PC-3 (cell line): ENCODE results near the gene FAM110A. TPM values are rescaled to one million over a fixed set of nuclear protein-coding genes. Genes with fewer than 3 reads are reported as not detected.

Experiments
- ATAC-seq: fragments of 200-7000 bp; cut with Tn5 transposase; 2 replicates; pipeline ENCODE4 v1.9.1; 2020; ENCODE audit warnings: mild to moderate bottlenecking, moderate library complexity
- BruUV-seq: library from RNA; stranded (reverse); fragments of 400-500 nt; replicated peaks from 2 replicates; lab custom pipeline; 2021; lab: Mats Ljungman, UMichigan
- CTCF ChIA-PET: fragments of 300-600 bp; sonication (Branson Sonifier 250); formaldehyde crosslinking; loops from one replicate; lab custom pipeline; 2022; ENCODE audit warnings: antibody characterized with exemption; lab: Charles Lee
- POLR2A ChIA-PET: fragments of 300-600 bp; sonication (Branson Sonifier 250); formaldehyde crosslinking; loops from one replicate; lab custom pipeline; 2022; ENCODE audit warnings: antibody characterized with exemption; ENCODE audit not compliant: unreplicated experiment; lab: Charles Lee
- DNase-seq: peaks from one replicate; pipeline ENCODE4 v3.0.0-alpha.2; 2015
- H2AFZ ChIP-seq: fragments of 300-600 bp; sonication (generic); 2 replicates; pipeline ENCODE4 v1.6.0; 2016; ENCODE audit warnings: antibody characterized with exemption, low read length
- H3F3A ChIP-seq: fragments of 300-600 bp; sonication (generic); one replicate; pipeline ENCODE4 v1.6.0; 2017; ENCODE audit warnings: antibody characterized with exemption, low read length, control low read depth, mild to moderate bottlenecking; ENCODE audit not compliant: unreplicated experiment
- H3K27ac ChIP-seq: fragments of 300-600 bp; sonication (generic); 2 replicates; pipeline ENCODE4 v1.5.1; 2016; ENCODE audit warnings: mild to moderate bottlenecking, low read length
- H3K27me3 ChIP-seq: fragments of 300-600 bp; sonication (generic); 2 replicates; pipeline ENCODE4 v1.6.1; 2016; ENCODE audit warnings: low read length, mixed read lengths
- H3K36me3 ChIP-seq: fragments of 300-600 bp; sonication (generic); 2 replicates; pipeline ENCODE4 v1.6.1; 2016; ENCODE audit warnings: low read depth, mixed run types, low read length, mixed read lengths
- H3K4me1 ChIP-seq: fragments of 300-600 bp; sonication (generic); 2 replicates; pipeline ENCODE4 v1.5.1; 2016; ENCODE audit warnings: low read length; ENCODE audit not compliant: insufficient read depth
- H3K4me2 ChIP-seq: fragments of 300-600 bp; sonication (generic); 2 replicates; pipeline ENCODE4 v1.6.0; 2016; ENCODE audit warnings: low read length
- H3K4me3 ChIP-seq: fragments of 300-600 bp; sonication (generic); 2 replicates; pipeline ENCODE4 v1.5.1; 2016; ENCODE audit warnings: mild to moderate bottlenecking, low read length, mixed read lengths
- H3K79me2 ChIP-seq: fragments of 300-600 bp; sonication (generic); 2 replicates; pipeline ENCODE4 v1.6.1; 2017; ENCODE audit warnings: low read length, mixed read lengths
- H3K9ac ChIP-seq: fragments of 300-600 bp; sonication (generic); 2 replicates; pipeline ENCODE4 v1.6.0; 2016; ENCODE audit warnings: mild to moderate bottlenecking, low read length
- H3K9me2 ChIP-seq: fragments of 300-600 bp; sonication (generic); replicated peaks from 2 replicates; pipeline ENCODE4 v1.6.1; 2016; ENCODE audit warnings: mixed run types, low read length, mixed read lengths
- H3K9me3 ChIP-seq: fragments of 300-600 bp; sonication (generic); 2 replicates; pipeline ENCODE4 v1.6.1; 2016; ENCODE audit warnings: low read length, mixed read lengths
- H4K20me1 ChIP-seq: fragments of 300-600 bp; sonication (generic); 2 replicates; pipeline ENCODE4 v1.6.1; 2016; ENCODE audit warnings: low read length, mixed read lengths
- CTCF ChIP-seq: fragments of 300-600 bp; sonication (generic); conservative IDR thresholded peaks from 2 replicates; pipeline ENCODE4 v1.5.1; 2017; ENCODE audit warnings: antibody characterized with exemption, low read depth, mild to moderate bottlenecking, low read length
- EZH2 ChIP-seq: fragments of 300-600 bp; sonication (generic); IDR thresholded peaks from one replicate; pipeline ENCODE4 v1.6.1; 2017; ENCODE audit warnings: antibody characterized with exemption, mild to moderate bottlenecking, low read length; ENCODE audit not compliant: unreplicated experiment
- EZH2phosphoT487 ChIP-seq: fragments of 300-600 bp; sonication (generic); IDR thresholded peaks from 2 replicates; pipeline ENCODE4 v1.6.1; 2018; ENCODE audit warnings: mild to moderate bottlenecking, antibody characterized with exemption, low read length, borderline replicate concordance
- intact Hi-C: fragments of 100-400 bp; cut with micrococcal nuclease; formaldehyde crosslinking; loops from 2 replicates; pipeline ENCODE4 v1.9.0; 2023
- total RNA-seq: library from RNA; depleted of rRNA; stranded (reverse); fragments of >200 nt; gene quantifications from 2 replicates; pipeline ENCODE4 v1.2.3, GENCODE V29; 2014

The FAM110A gene
- total RNA-seq, 1 experiment from 2014 or later: 28.4 TPM

GRCh38 chr20:829551-829950, 4.0 kb upstream of the FAM110A start:
- Histone ChIP-seq H3K27me3 (no peaks in the 10 kb centered on the region), H2AFZ (no peak overlapping the region), H3K4me1 (peaks cover 6% of the 10 kb centered on the region), H3K4me2 (no peak overlapping the region), H3K36me3 (no peaks in the 10 kb centered on the region), H3K9ac (no peak overlapping the region), H3F3A (no peaks in the 10 kb centered on the region), H3K27ac (no peak overlapping the region), H3K9me3 (no peaks in the 10 kb centered on the region), H3K9me2 (no peaks in the 10 kb centered on the region), H4K20me1 (no peaks in the 10 kb centered on the region), H3K4me3 (no peak overlapping the region), H3K79me2 (peaks cover 7% of the 10 kb centered on the region)
- no TSS peak for BruUV-seq
- no peak for DNase-seq
- intact Hi-C loops: no loop called here
- TF ChIP-seq EZH2phosphoT487 (no peak), CTCF (no peak), EZH2 (no peak)
- CTCF ChIA-PET: interaction anchor here (0.7 kb wide), 1 partner anchor 348 kb away, joined by 6 read pairs; no protein-coding TSS in a partner anchor
- ATAC-seq: no peak
- POLR2A ChIA-PET: interaction anchor here (0.6 kb wide), 2 partner anchors 8 to 321 kb away, joined by 6 to 12 read pairs; no protein-coding TSS in a partner anchor

- Histone ChIP-seq H3K36me3 (no peaks in the 10 kb centered on the region), H3K27me3 (no peaks in the 10 kb centered on the region), H3K9me2 (no peaks in the 10 kb centered on the region), H3K9me3 (no peaks in the 10 kb centered on the region), H3K4me3 (no peak overlapping the region), H3K79me2 (peaks cover 12% of the 10 kb centered on the region), H2AFZ (no peak overlapping the region), H3K4me1 (peaks cover 10% of the 10 kb centered on the region), H4K20me1 (no peaks in the 10 kb centered on the region), H3K9ac (no peak overlapping the region), H3K27ac (no peak overlapping the region), H3K4me2 (no peak overlapping the region), H3F3A (no peaks in the 10 kb centered on the region)
- ChIA-PET POLR2A (interaction anchor here (0.6 kb wide), 2 partner anchors 8 to 320 kb away, joined by 6 to 12 read pairs; no protein-coding TSS in a partner anchor), CTCF (interaction anchor here (0.7 kb wide), 1 partner anchor 347 kb away, joined by 6 read pairs; no protein-coding TSS in a partner anchor)
- no peak for DNase-seq
- TF ChIP-seq EZH2phosphoT487: no peak
- TF ChIP-seq CTCF: no peak
- TF ChIP-seq EZH2: no peak
- ATAC-seq: no peak
- BruUV-seq: no TSS peak
- intact Hi-C loops: no loop called here
These were observed 3.4 kb upstream of the FAM110A start for GRCh38 chr20:830011-830521.

DNA sequence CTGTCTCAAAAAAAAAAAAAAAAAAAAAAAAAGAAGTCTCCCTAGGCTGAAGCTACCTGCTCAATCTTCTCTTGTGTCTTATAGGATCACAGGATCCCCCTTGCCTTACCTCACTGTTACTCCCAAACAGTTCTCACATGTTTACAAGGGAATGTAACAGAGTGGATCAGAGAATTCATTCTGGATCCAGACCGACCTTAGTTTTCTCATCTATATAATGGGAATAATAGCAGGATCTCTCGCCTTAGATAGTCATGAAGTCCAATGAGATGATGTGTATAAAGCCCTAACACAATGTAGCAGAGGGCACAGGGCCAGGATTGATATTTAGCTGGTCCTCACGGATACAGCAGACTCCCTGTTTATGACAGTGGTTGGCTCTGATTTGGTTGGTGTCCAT, 2.3 kb upstream of the FAM110A start:
- no peaks in the 10 kb centered on the region for H4K20me1 ChIP-seq
- no peak for DNase-seq
- H3K27ac ChIP-seq: no peak overlapping the region
- no peak overlapping the region for H3K9ac ChIP-seq
- CTCF ChIA-PET: no interaction called here
- intact Hi-C loops: no loop called here
- no peaks in the 10 kb centered on the region for H3K27me3 ChIP-seq
- POLR2A ChIA-PET: interaction anchor here (0.6 kb wide), 1 partner anchor 1272 kb away, joined by 4 read pairs; no protein-coding TSS in a partner anchor
- H3K36me3 ChIP-seq: no peaks in the 10 kb centered on the region
- no peak overlapping the region for H3K4me2 ChIP-seq
- peaks cover 22% of the 10 kb centered on the region for H3K79me2 ChIP-seq
- H2AFZ ChIP-seq: no peak overlapping the region
- peaks cover 18% of the 10 kb centered on the region for H3K4me1 ChIP-seq
- no TSS peak for BruUV-seq
- no peaks in the 10 kb centered on the region for H3K9me3 ChIP-seq
- no peak overlapping the region for H3K4me3 ChIP-seq
- H3K9me2 ChIP-seq: no peaks in the 10 kb centered on the region
- no peaks in the 10 kb centered on the region for H3F3A ChIP-seq
- ATAC-seq: no peak
- TF ChIP-seq EZH2phosphoT487: no peak
- TF ChIP-seq CTCF: no peak
- TF ChIP-seq EZH2: no peak
